Measurements from ENCODE around the gene S100A16.

DNA sequence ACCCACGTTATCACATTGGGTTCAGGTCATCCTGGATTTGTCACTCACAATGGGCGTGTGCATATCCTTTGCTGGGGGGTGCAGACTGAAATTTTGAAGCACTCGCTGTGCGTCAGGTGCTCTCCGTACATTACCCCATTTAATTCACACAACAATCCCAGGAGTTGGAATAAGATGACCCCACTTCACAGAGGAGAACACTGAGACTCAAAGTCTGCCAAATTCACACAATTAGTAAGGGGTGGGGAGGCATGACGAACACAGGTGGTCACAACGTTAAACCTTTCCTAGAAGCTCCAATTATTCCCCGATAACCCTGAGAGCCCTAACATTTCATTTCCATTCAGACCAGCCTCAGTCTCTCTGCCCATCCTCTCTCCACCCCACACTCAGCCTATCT is 43.5 kb downstream of the S100A16 start:
- no peak for TF ChIP-seq EZH2 (IDR thresholded peaks at IDR 0.05; ENCODE audit: low read length)
- TF ChIP-seq, protein P1, sequence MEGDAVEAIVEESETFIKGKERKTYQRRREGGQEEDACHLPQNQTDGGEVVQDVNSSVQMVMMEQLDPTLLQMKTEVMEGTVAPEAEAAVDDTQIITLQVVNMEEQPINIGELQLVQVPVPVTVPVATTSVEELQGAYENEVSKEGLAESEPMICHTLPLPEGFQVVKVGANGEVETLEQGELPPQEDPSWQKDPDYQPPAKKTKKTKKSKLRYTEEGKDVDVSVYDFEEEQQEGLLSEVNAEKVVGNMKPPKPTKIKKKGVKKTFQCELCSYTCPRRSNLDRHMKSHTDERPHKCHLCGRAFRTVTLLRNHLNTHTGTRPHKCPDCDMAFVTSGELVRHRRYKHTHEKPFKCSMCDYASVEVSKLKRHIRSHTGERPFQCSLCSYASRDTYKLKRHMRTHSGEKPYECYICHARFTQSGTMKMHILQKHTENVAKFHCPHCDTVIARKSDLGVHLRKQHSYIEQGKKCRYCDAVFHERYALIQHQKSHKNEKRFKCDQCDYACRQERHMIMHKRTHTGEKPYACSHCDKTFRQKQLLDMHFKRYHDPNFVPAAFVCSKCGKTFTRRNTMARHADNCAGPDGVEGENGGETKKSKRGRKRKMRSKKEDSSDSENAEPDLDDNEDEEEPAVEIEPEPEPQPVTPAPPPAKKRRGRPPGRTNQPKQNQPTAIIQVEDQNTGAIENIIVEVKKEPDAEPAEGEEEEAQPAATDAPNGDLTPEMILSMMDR (optimal IDR thresholded peaks at IDR 0.05 in 1 of 3, IDR thresholded peaks at IDR 0.05 in 1 of 3, conservative IDR thresholded peaks at IDR 0.05 in 1 of 3; ENCODE audit: extremely low read depth in 1 of 3, insufficient read depth in 2 of 3, low read length in 3 of 3) = no peak

Data from keratinocyte (primary cell).